ENCODE data around the gene SARNP. TPM values are rescaled to one million over a fixed set of nuclear protein-coding genes. Genes with fewer than 3 reads are reported as not detected.
A peak's percentile ranks its signal among the peaks of the same experiment; 100 is the strongest.

The SARNP gene
- total and polyA plus RNA-seq, 9 of the 15 experiments (the other 6 are each of a cell fraction or from before 2014, with no cell fraction given), result 70.1 to 400 (median 198) TPM

- peak; percentile 38 for TF ChIP-seq PRDM10 (IDR thresholded peaks at IDR 0.05; ENCODE audit: partially characterized antibody)
- TF ChIP-seq ZNF76 (CRISPR knock-in tag; IDR thresholded peaks at IDR 0.05; ENCODE audit: borderline replicate concordance), result 0 out of 2 replicates have a peak, but pooled peaks have one; percentile 23
- TF ChIP-seq, protein P1, sequence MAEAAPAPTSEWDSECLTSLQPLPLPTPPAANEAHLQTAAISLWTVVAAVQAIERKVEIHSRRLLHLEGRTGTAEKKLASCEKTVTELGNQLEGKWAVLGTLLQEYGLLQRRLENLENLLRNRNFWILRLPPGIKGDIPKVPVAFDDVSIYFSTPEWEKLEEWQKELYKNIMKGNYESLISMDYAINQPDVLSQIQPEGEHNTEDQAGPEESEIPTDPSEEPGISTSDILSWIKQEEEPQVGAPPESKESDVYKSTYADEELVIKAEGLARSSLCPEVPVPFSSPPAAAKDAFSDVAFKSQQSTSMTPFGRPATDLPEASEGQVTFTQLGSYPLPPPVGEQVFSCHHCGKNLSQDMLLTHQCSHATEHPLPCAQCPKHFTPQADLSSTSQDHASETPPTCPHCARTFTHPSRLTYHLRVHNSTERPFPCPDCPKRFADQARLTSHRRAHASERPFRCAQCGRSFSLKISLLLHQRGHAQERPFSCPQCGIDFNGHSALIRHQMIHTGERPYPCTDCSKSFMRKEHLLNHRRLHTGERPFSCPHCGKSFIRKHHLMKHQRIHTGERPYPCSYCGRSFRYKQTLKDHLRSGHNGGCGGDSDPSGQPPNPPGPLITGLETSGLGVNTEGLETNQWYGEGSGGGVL (CRISPR knock-in tag; IDR thresholded peaks at IDR 0.05), result no peak
- 0 out of 2 replicates have a peak, but pooled peaks have one; percentile 40 for TF ChIP-seq RERE (CRISPR knock-in tag; IDR thresholded peaks at IDR 0.05; ENCODE audit: borderline replicate concordance)
- TF ChIP-seq, protein P2, sequence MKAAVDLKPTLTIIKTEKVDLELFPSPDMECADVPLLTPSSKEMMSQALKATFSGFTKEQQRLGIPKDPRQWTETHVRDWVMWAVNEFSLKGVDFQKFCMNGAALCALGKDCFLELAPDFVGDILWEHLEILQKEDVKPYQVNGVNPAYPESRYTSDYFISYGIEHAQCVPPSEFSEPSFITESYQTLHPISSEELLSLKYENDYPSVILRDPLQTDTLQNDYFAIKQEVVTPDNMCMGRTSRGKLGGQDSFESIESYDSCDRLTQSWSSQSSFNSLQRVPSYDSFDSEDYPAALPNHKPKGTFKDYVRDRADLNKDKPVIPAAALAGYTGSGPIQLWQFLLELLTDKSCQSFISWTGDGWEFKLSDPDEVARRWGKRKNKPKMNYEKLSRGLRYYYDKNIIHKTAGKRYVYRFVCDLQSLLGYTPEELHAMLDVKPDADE (conservative IDR thresholded peaks at IDR 0.05; ENCODE audit: control insufficient read depth, low read depth, low read length), result no peak; the same call in 1 of the 2 replicates
- TF ChIP-seq POLR3A (IDR thresholded peaks at IDR 0.05; ENCODE audit: borderline replicate concordance, extremely low read depth, insufficient read depth, insufficient read length), result no peak
- no peak for TF ChIP-seq PURB (CRISPR knock-in tag; IDR thresholded peaks at IDR 0.05; ENCODE audit: low read depth)
Measured at GRCh38 chr12:55728939-55729818, 88.3 kb downstream of the SARNP start, which contains the start of gene CD63 (continued).

Measured in K562 (cell line).